B cell (primary cell): Measurements from ENCODE around the gene DYNLT2. TPM values are rescaled to one million over a fixed set of nuclear protein-coding genes. Genes with fewer than 3 reads are reported as not detected.

Experiments
- ATAC-seq: fragments of 200-7000 bp; cut with Tn5 transposase; one replicate; pipeline ENCODE4 v1.10.0; 2021; ENCODE audit warnings: low read depth, mild to moderate bottlenecking, moderate number of reproducible peaks, moderate library complexity
- CTCF ChIA-PET: fragments of 350-600 bp; sonication (Branson Sonifier 250); formaldehyde crosslinking; loops from one replicate; lab custom pipeline; 2021; ENCODE audit warnings: antibody characterized with exemption, inconsistent platforms; lab: Charles Lee
- POLR2A ChIA-PET: fragments of 350-600 bp; sonication (Branson Sonifier 250); formaldehyde crosslinking; loops from one replicate; lab custom pipeline; 2021; ENCODE audit warnings: antibody characterized with exemption; lab: Charles Lee
- DNase-seq: peaks from one replicate; pipeline ENCODE4 v3.0.0; 2013
- H2AFZ ChIP-seq: 2 replicates; pipeline ENCODE4 v1.6.1; 2012; ENCODE audit warnings: mild to moderate bottlenecking, low read depth, low read length; ENCODE audit not compliant: insufficient read depth, poor library complexity, severe bottlenecking
- H3K27ac ChIP-seq, 2 donors: 1 replicate in 1 of 2; 2 replicates in 1 of 2; pipeline ENCODE4 v1.5.1; 2012 to 2013; ENCODE audit warnings: low read length in 2 of 2, mild to moderate bottlenecking in 2 of 2, moderate library complexity in 1 of 2
- H3K27me3 ChIP-seq, 4 experiments: fragments of 200-600 bp in 1 of 4; sonication (generic) in 1 of 4; replicated peaks in 1 of 4; 1 replicate in 2 of 4; 2 replicates in 2 of 4; pipeline versions ENCODE4 v1.6.1 to v1.7.0; 2013 to 2016; ENCODE audit warnings: low read length in 3 of 4, mild to moderate bottlenecking in 2 of 4, mixed read lengths in 1 of 4, moderate library complexity in 1 of 4; ENCODE audit not compliant: insufficient read depth in 4 of 4, control insufficient read depth in 3 of 4; ENCODE audit errors: control extremely low read depth in 1 of 4
- H3K36me3 ChIP-seq, 2 experiments: replicated peaks in 1 of 2; 1 replicate in 1 of 2; 2 replicates in 1 of 2; pipeline versions ENCODE4 v1.6.1 to v1.7.1; 2013; ENCODE audit warnings: low read length in 1 of 2; ENCODE audit not compliant: insufficient read depth in 2 of 2, control insufficient read depth in 1 of 2; ENCODE audit errors: control extremely low read depth in 1 of 2, extremely low read depth in 1 of 2
- H3K4me1 ChIP-seq, 2 donors: fragments of 200-600 bp in 1 of 2; sonication (generic) in 1 of 2; 1 replicate in 1 of 2; 2 replicates in 1 of 2; pipeline versions ENCODE4 v1.5.1 to v1.6.1; 2013 to 2017; ENCODE audit warnings: low read length in 2 of 2; ENCODE audit not compliant: control insufficient read depth in 2 of 2, insufficient read depth in 2 of 2
- H3K4me2 ChIP-seq: replicated peaks from 2 replicates; pipeline ENCODE3; 2012; ENCODE audit warnings: mild to moderate bottlenecking, low read depth, low read length; ENCODE audit not compliant: poor library complexity, severe bottlenecking
- H3K4me3 ChIP-seq, 5 experiments: fragments of 200-600 bp in 1 of 5; sonication (generic) in 1 of 5; 1 replicate in 3 of 5; 2 replicates in 2 of 5; pipeline versions ENCODE4 v1.5.1 to v1.7.0; 2011 to 2016; ENCODE audit warnings: low read length in 4 of 5, mild to moderate bottlenecking in 4 of 5, low read depth in 2 of 5, control low read depth in 1 of 5, moderate library complexity in 1 of 5; ENCODE audit not compliant: insufficient read depth in 1 of 5; ENCODE audit errors: control extremely low read depth in 1 of 5, extremely low read depth in 1 of 5
- H3K79me2 ChIP-seq: fragments of 200-600 bp; sonication (generic); one replicate; pipeline ENCODE4 v1.6.0; 2016; ENCODE audit warnings: low read length; ENCODE audit not compliant: control insufficient read depth, insufficient read depth
- H3K9ac ChIP-seq: fragments of 200-600 bp; sonication (generic); 2 replicates; pipeline ENCODE4 v1.6.1; 2017; ENCODE audit warnings: mild to moderate bottlenecking, low read length, moderate library complexity
- H3K9me3 ChIP-seq, 3 donors: one replicate each; pipeline versions ENCODE4 v1.6.1 to v1.7.1; 2013; ENCODE audit warnings: low read length in 2 of 3; ENCODE audit not compliant: control insufficient read depth in 2 of 3, insufficient read depth in 1 of 3; ENCODE audit errors: control extremely low read depth in 1 of 3
- H4K20me1 ChIP-seq: 2 replicates; pipeline ENCODE4 v1.6.0; 2012; ENCODE audit warnings: mild to moderate bottlenecking, low read length; ENCODE audit not compliant: insufficient read depth, control insufficient read depth, poor library complexity, severe bottlenecking
- H3K27ac Mint-ChIP-seq: one replicate; pipeline ENCODE4 v1.8.0; 2021; ENCODE audit warnings: mixed read lengths
- H3K27me3 Mint-ChIP-seq: one replicate; pipeline ENCODE4 v1.8.0; 2021; ENCODE audit warnings: mixed read lengths
- H3K4me1 Mint-ChIP-seq: one replicate; pipeline ENCODE4 v1.8.0; 2021; ENCODE audit warnings: mixed read lengths
- H3K4me3 Mint-ChIP-seq: one replicate; pipeline ENCODE4 v1.8.0; 2021; ENCODE audit warnings: mixed read lengths
- H3K9me3 Mint-ChIP-seq: one replicate; pipeline ENCODE4 v1.8.0; 2022; ENCODE audit warnings: mixed read lengths; ENCODE audit not compliant: insufficient read depth
- EZH2 ChIP-seq: IDR thresholded peaks from 2 replicates; pipeline ENCODE4 v1.6.1; 2012; ENCODE audit warnings: borderline replicate concordance, low read depth, mild to moderate bottlenecking, moderate library complexity, low read length; ENCODE audit not compliant: insufficient read depth, poor library complexity, severe bottlenecking
- WGBS: methylation state at CpG from one replicate; pipeline ENCODE4 v1.1.5; 2013; ENCODE audit warnings: missing lambda C conversion rate; ENCODE audit not compliant: insufficient coverage; 5-methylcytosine and 5-hydroxymethylcytosine counted together
- intact Hi-C: fragments of 100-400 bp; cut with micrococcal nuclease; formaldehyde crosslinking; loops from one replicate; pipeline ENCODE4 v1.10.0; 2022
- polyA plus RNA-seq: library from polyadenylated mRNA; depleted of rRNA; stranded (reverse); fragments of >200 nt; gene quantifications from 2 replicates; pipeline ENCODE4 v1.2.3, GENCODE V29; 2012
- total RNA-seq, 2 donors: library from RNA; stranded (reverse); fragments of 120-200 nt in 1 of 2; gene quantifications; 1 replicate in 1 of 2; 2 replicates in 1 of 2; pipeline versions ENCODE4 v1.2.3 to v1.2.4, GENCODE V29; 2013 to 2022
- TF ChIP-seq, protein P1 (sequence below): fragments of 200-600 bp; IDR thresholded peaks from one replicate; pipeline ENCODE4 v1.8.0; 2022; ENCODE audit warnings: antibody characterized with exemption, mild to moderate bottlenecking

Gene DYNLT2
- total and polyA plus RNA-seq, 2 donors (not counting 1 experiment from before 2014, with no cell fraction given) = 2.4 to 7.2 TPM

- H3K4me3 Mint-ChIP-seq = peak overlapping the region; percentile 92
- H4K20me1 ChIP-seq = no peaks in the 10 kb centered on the region
- DNase-seq = peak; percentile 81
- peaks cover 14% of the 10 kb centered on the region for H3K4me1 Mint-ChIP-seq
- POLR2A ChIA-PET = no interaction called here
- H2AFZ ChIP-seq = peak overlapping the region; percentile 91
- CTCF ChIA-PET = interaction anchor here (0.6 to 3.6 kb wide), 29 partner anchors 8 to 834 kb away, joined by 3 to 59 read pairs (median 4); partner anchors contain the start of genes DYNLT2 and ERMARD
- intact Hi-C loops = loop anchor here (1.0 to 10.0 kb wide), 4 partner anchors 155 to 740 kb away; partner anchors contain the start of gene DLL1
- H3K9me3 ChIP-seq = no peaks in the 10 kb centered on the region
- no peak for TF ChIP-seq EZH2
- TF ChIP-seq, protein P1, sequence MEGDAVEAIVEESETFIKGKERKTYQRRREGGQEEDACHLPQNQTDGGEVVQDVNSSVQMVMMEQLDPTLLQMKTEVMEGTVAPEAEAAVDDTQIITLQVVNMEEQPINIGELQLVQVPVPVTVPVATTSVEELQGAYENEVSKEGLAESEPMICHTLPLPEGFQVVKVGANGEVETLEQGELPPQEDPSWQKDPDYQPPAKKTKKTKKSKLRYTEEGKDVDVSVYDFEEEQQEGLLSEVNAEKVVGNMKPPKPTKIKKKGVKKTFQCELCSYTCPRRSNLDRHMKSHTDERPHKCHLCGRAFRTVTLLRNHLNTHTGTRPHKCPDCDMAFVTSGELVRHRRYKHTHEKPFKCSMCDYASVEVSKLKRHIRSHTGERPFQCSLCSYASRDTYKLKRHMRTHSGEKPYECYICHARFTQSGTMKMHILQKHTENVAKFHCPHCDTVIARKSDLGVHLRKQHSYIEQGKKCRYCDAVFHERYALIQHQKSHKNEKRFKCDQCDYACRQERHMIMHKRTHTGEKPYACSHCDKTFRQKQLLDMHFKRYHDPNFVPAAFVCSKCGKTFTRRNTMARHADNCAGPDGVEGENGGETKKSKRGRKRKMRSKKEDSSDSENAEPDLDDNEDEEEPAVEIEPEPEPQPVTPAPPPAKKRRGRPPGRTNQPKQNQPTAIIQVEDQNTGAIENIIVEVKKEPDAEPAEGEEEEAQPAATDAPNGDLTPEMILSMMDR = peak; percentile 99
- H3K9ac ChIP-seq = peak overlapping the region; percentile 68
- H3K4me3 ChIP-seq = peak overlapping the region; percentile 32 to 73 (median 51)
- peaks cover 0 to 39% (median 8%) of the 10 kb centered on the region in 4 experiments for H3K27me3 ChIP-seq
- H3K27ac Mint-ChIP-seq = no peak overlapping the region
- peaks cover 9 to 16% of the 10 kb centered on the region in 2 donors for H3K4me1 ChIP-seq
- ATAC-seq = peak; percentile 93
- peaks cover 41% of the 10 kb centered on the region for H3K27me3 Mint-ChIP-seq
- no peaks in the 10 kb centered on the region for H3K9me3 Mint-ChIP-seq
- H3K79me2 ChIP-seq = no peaks in the 10 kb centered on the region
- H3K36me3 ChIP-seq = no peaks in the 10 kb centered on the region
- no peak overlapping the region for H3K27ac ChIP-seq
- WGBS = under 1% methylated on average over 56 of the region's 61 CpGs
- H3K4me2 ChIP-seq = peak overlapping the region; percentile 88
Measured at GRCh38 chr6:169789944-169790927, 38.9 kb upstream of the DYNLT2 start.
